ENCODE measurements around the gene CD63.
A peak's percentile ranks its signal among the peaks of the same experiment; 100 is the strongest.

The CD63 gene

DNA sequence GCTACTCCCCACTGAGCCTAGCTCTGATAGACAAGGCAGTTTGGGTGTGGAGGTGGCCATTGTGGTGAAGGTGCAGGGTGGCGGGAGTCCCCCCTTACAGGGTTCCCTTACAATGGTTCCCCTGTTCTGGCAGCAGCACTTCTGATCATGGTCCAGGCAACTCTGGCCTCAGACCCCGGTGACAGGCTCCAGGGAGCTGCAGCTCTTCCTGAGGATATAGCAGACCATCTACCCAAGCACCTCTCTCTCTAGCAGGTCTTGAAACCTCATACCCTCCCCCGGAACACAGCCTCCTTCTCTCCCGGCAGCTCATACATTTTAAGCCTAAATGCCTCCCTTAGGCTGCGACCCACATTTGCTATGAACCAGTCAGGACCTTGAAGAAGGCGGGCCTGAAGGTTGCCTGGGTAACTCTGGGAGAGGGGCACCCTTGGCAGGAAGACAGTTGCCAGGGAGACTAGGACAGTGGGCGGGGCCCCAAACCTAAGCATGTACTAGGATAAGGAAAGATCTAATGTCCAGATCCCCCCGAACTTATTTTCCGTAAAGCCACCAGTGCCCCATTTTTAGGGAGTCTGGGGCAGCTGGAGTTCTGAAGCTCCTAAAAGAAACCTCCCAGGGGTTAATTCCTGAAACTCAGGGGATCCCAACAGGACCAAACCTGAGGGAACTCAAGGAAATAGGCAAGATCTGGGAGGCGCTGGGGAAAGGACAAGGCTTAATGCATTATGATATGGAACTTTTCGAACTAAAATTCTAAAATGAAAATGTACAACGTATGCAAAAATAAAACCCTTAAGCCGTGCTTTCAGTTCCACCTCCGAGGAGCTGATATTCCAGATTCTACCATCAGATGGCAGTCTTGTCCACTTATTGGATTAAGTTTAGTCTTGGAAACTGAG lies 9.6 kb upstream of the CD63 start:
- DNase-seq: peak; percentile 97

DNA sequence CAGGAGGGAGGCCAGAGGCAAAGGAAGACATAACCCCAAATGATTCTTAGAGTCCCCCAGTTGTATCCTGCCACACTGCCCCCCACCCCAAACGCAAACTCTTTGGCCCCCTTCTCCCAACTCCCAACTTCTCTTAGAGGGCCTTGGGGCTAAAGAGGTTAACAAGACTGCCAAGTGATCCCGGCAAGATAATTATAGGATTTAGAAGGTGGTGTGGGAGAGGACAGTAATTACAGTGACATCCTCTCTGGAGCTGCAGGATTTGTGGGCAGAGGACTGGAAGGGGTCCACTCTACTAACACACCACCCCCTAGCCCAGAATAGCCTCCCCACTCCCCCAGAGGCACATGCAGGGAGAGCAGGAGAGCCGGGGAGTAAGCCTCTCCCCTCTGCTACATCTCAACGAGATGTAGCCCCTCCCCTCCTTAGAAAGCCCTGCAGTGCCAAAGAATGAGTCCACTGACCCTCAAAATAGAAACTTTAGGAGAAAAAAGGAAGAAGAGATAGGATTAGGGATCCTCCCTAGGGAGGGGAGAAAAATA lies 8.8 kb upstream of the CD63 start:
- DNase-seq: peak; percentile 79

DNA sequence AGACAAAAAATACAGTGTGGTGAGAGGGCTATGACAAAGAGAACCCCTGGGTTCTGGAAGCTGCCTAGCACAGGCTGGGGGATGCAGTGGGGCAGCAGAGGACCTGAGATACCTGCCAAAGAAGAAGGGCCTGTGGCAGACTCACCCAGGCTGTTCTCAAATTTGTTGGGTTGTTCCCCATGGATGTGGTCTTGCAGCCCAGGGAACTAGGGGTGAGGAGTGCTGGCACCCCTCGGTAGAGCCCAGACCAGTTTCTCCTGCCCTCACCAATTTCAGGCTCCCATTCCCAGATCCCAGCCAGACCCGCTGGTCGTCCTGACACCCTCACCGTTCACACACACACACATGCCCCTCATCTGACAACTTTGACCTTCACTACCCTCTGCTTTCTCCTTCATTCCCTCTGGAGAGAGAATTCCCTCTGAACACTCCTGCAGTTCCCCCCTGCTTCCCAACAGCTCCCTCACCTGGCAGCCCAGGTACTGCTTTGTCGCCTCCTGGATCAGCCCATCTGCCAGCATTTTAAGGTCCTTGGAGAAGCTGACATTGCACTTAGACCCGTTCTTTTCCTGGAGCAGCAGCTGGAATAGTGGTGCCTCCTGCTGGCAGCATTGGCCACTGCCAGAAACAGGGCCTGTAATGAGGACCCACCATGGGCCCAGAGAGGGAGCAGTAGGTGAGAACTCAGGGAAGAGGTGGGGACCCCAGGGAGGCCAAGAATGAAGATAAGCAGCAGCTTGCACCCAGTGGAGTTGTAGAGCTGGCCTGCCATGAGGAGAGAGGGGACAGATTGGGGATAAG lies 8.2 kb upstream of the CD63 start:
- DNase-seq: peak; percentile 96

DNA sequence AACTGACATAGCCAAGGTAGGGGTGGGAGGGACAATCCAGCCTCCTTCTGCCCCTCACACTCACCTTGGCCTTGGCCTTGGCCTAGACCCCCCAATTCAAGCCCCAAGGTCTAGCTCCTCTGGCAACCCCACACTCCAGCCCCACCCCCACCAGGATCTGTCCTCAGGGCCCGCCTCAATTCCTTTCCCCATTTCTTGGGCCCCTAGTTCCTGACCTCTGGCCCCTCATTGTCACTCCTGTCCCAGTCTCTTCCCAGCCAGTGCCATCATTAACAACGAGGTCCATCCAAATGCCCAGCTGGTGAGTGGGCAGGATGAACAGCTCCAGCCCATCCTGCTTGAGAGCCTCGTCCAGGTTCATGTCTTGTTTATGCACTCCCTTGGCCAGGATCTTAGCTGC lies 7.3 kb upstream of the CD63 start:
- no peak for DNase-seq

DNA sequence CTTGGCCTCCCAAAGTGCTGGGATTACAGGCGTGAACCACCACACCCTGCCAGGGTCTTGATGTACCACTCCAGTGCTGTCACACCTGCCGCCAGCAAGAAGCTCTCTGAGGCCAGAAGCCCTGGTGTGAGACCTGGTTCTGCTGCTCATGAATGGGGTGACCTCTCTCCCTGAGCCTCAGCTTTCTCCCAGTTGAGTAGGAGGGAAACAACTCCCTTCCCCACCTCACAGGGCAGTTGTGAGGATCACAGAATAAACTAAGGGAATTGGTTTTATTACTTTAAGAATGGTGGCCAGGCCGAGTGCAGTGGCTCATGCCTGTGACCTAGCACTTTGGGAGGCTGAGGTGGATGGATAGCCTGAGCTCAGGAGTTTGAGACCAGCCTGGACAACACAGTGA lies 5.8 kb upstream of the CD63 start:
- no peak for DNase-seq

DNA sequence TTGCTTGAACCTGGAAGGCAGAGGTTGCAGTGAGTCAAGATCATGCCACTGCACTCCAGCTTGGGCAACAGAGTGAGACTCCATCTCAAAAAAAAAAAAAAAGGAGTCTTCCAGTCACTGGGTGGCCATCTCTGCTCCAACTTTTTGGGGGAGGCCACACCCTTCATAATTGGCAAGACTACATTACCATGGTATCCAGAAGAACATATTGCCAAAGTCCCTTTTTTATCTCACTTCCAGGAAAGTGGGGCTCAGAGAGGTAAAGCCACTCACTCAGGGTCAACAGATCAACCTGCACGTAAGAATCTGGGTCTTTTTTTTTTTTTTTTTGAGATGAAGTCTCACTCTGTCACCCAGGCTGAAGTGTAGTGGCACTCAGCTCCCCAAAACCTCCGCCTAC lies 5.0 kb upstream of the CD63 start:
- no peak for DNase-seq

DNA sequence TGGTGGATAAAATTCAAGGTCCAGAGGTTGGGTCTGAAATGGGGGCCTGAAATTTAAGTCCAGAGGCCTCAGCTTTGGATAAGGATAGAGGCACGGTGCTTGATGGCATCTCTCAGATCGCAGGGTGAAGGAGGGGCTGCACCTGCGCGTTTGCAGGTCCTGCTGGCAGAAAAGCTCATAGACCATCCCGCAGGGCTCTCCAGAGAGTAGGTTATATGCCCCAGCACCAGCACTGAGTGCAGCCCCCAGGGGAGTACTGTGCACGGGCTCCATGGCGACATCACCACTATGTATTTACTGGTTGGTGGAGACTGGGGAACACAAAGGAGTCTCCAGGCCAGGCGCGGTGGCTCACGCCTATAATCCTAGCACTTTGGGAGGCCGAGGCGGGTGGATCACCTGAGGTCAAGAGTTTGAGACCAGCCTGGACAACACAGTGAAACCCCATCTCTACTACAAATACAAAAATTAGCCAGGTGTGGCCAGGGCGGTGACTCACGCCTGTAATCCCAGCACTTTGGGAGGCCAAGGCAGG lies 4.3 kb upstream of the CD63 start:
- peak; percentile 37 for DNase-seq

DNA sequence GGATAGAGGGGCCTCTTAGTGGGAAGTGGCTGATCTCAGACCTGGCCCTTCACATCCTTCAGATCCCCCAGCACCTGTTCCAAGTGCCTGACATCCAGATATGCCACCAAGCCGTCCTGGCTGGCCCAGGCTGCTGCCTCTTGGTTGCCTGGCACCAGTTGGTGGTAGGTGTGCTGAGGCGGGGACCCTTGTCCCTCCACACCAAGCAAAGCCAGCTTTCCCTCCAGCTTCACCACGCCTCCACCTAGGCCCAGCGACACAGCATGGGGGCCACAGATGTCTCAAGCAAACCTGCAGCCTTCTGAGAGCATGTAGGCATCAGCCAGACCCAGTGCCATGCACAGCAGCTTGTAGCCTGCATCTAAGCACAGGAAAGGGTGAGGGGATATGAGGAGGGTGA lies 3.5 kb upstream of the CD63 start:
- DNase-seq: peak; percentile 28

DNA sequence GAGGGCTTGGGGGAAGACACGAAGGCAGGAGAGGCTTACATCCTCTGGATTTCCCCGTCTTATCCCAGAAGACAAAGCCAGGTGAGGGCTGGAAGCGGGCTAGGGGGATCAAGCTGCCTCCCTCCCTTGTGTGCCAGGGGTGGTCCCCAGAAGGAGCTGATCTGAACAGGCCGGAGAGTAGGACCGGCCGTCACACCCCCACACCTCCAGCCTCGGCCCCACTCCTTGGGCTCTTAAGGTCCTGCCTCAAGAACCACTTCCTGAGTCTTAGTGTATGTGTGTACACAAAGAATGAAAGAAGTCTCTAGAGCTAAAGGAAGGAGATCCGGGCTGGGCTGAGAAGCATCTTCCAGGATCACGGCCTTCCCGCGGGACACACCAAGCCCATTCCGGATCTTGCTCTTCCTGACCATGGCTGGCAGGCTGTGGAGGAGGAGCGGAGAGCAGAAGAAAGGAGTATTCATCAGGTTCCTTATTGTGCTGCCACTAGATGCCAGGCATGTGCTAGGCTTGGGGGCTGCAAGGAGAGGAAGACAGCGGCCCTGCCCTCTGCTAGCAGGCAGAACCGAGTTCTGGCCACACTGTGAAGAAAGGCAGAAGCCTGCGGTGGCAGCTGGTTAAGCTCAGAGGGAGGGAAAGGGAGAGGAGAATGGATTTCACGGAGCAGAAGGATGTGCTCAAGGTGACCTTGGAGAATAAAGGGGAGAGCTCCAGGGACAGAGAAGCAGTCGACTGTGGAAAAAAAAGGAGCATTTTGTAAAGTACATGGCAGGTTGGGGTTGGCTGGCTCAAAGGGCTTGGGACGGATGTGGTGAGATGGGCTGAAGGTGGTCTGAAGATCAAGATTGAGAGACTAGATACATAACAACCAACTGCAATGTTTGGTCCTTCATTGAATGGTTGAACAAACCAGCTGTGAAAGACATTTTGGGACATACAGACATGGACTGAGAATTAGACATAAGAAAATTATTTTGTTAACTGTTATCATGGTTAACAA lies 1.3 kb upstream of the CD63 start:
- DNase-seq: peak; percentile 66

DNA sequence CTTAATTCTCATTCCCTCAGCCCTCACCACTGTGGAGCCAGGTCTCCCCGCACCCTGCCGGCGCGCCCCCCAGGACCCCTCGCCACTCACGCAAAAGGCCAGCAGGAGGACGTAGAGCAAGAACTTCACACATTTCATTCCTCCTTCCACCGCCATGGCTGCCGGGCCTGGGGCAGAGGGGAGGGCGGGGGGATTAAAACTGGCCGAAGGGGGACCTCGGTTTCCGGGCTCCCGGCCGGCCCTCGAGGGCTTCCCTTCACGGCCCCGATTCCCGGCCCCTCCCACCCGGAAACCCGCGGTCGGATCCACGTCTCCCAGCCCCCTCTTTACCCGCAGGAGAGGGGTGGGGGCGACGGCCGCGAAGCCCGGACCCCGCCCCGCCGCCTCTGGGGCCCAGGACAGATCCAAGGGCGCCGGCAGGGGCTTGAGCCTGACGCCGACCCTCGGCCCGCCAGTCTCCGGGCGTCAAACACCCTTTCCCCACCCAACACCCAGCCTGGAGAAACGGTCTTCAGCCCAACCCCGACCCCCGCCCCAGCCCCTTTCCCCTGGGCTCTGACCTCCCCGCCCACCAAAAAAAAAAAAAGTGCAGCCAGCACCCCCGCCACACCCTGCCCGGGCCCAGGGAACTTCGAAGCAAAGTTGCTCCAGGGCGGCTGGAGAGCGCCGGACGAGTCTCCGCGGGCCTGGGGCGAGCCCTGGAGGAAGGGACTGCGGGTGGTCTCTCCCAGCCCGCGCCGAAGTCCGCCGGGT lies 447 bp downstream of the CD63 start:
- peak; percentile 74 for DNase-seq

DNA sequence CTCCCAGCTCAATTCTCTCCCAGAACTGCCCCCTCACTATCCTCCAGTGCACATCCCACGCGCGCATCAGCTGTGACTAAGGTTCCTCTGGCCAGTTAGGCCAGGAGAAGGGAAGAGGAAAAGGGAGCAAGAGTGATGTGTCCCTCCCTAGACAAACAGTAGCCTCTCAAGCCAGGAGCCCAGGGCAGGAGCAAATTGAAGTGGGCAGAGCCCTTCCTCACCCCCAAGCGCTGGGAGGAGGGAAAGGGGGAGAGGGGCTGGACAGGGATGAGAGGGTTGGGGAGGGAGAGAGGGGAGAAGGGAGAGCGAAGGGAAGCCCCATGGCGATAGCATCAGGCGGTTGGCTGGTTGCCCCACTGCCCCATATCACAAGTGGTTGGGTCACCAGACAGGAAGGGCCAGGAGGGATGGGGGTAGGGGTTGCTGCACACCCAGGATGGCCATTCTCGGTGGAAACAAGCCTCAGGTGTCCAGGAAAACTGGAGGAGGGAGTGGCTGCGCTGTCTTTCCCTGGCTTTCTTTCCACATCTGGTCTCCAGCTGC lies 1.1 kb downstream of the CD63 start:
- peak; percentile 61 for DNase-seq

DNA sequence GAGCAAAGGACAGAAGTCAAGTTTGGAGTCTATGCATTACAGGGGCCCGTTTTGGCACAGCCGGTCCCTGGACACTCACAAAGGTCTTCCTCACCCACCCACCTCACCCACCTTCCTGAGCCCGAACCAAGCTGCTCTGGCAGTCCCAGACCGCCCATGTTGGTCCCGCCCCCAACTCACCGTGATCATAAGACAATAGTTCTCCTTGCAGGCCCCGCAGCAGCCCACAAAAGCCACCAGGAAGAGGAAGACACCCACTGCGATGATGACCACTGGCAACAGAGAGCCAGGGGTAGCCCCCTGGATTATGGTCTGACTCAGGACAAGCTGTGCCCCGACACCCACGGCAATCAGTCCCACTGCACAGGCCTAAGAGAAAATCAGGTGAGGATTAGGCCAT lies 1.8 kb downstream of the CD63 start:
- DNase-seq: no peak

DNA sequence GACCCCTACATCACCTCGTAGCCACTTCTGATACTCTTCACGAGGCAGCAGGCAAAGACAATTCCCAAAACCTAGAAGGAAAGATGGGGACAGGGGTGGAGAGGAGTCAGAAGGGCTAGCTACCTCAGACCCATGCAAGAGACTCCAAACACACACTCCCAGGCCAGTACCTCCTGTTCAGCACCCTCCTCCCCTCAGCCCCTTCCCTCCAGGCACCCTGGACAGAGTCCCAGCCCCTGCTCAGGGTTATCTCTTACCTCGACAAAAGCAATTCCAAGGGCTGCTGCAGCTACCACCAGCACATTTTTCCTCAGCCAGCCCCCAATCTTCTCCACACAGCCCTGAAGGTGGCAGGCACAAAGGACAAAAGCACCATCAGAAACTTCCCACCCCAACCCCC lies 3.3 kb downstream of the CD63 start:
- no peak for DNase-seq

DNA sequence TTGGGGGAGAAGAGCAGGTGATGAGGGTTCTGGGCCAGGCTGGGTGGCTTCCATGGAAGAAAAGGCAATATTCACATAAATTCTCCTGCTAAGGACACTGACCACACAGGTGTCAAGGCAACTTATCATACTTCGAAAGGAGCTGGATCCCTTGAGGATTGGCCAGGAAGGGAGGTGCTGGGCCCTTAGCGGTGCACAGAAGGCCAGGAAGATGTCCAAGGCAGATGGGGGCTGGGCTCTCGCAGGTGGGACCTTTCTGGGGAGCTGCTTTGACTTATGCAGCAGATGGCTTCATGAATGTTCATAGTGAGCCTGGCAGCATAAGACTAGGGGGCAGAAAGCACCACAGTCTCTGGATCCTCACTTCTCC lies 3.9 kb downstream of the CD63 start:
- DNase-seq: no peak

DNA sequence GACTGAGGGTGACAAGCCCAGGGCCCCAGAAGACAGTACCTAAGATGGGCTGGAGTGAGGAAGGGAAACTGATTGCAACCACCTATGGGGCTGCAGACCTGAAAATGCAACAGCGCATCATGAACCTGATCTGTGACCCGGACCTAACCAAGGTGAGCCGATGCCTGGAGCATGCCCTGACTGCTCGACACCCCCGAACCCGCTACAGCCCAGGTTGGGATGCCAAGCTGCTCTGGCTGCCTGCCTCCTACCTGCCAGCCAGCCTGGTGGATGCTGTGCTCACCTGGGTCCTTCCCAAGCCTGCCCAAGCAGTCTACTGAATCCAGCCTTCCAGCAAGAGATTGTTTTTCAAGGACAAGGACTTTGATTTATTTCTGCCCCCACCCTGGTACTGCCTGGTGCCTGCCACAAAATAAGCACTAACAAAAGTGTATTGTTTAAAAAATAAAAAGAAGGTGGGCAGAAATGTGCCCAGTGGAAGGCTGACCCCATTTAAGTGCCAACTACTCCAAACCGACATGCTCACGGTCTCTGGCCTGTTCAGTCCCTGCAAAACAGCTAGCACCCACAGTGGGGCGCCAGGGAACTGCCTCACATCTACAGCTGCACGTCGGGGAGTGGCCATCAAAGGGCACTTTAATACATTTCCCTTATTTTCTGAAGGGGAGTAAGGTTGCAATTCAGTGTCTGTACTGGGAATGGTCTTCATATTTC lies 4.4 kb downstream of the CD63 start:
- peak; percentile 60 for DNase-seq

DNA sequence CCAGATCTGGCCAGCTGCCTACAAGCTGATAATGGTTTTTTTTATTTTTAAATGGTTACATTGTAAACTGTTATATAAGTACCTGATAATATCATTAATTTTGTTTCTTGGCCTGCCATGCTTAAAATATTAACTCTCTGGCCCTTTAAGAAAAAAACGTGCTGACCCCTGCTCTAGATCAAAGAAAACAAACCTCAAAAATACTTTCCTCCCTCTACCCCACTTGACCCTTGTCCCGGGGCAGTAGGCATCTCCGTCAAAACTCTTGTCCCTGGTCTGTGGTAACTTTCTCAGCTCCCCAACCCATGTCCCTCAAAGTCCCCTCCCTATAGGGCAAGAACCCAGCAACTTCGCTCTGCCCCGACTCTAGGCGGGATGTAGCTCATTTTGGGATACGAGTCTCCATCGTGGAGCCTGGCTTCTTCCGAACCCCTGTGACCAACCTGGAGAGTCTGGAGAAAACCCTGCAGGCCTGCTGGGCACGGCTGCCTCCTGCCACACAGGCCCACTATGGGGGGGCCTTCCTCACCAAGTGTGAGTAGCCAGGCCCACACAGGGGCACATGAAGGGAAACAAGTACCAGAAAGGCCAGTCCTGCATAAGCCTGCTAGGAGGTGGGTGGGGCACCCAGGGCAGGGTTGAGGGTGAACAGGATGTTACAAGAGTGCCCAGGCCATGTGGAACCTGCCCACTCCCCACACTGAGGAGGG lies 5.1 kb downstream of the CD63 start:
- DNase-seq: no peak

DNA sequence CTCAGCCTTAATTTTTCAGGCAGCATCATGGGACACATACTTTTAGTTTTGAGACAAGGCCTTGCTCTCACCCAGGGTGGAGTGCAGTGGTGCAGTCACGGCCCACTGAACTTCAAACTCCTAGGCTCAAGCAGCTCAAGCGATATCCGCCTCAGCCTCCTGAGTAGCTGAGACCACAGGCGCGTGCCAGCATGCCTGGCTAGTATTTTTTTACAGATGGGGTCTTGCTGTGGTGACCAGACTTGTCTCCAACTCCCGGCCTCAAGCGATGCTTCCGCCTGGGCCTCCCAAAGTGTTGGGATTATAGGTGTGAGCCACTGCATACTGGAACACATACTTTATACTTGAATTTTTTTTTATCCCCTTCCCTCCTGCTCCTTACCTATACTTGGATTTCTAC lies 5.9 kb downstream of the CD63 start:
- no peak for DNase-seq

DNA sequence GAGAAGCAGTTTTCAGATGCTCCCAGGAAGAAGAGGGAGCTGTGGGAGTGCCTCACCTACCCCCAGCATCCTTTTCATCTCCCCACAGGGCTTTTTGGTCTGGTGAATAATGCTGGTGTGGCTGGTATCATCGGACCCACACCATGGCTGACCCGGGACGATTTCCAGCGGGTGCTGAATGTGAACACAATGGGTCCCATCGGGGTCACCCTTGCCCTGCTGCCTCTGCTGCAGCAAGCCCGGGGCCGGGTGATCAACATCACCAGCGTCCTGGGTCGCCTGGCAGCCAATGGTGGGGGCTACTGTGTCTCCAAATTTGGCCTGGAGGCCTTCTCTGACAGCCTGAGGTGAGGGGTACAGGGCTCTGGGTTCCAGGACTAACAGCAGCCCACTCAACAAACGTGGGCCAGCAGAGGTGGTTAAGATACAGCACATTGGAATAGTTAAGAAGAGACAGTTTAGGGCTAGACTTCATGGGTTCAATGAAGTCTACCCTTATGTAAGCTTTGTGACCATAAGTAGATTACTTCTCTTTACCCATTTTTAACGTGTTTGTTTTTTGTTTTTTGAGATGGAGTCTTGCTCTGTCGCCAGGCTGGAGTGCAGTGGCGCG lies 7.1 kb downstream of the CD63 start:
- DNase-seq: no peak

DNA sequence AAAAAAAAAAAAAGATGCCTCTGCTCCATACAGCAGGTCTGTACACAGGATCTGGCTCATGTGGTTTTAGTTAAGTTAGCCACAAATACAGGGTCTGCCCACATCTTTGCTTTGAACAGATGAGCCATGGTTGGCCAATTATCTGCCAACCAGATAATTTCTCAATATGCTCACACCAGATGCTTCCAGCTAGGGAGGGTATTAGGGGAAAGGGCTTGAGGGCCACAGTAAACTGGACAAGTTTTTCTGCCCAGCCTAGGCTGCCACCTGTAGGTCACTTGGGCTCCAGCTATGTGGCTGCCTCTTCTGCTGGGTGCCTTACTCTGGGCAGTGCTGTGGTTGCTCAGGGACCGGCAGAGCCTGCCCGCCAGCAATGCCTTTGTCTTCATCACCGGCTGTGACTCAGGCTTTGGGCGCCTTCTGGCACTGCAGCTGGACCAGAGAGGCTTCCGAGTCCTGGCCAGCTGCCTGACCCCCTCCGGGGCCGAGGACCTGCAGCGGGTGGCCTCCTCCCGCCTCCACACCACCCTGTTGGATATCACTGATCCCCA lies 7.8 kb downstream of the CD63 start:
- DNase-seq: peak; percentile 80

Measured in NCI-H69 (cell line).